Activated CD4-positive, alpha-beta T cell treated with anti-CD3 and anti-CD28 coated beads for 36 hours (primary cell): ENCODE results near the gene ATF1. TPM values are rescaled to one million over a fixed set of nuclear protein-coding genes. Genes with fewer than 3 reads are reported as not detected.
A peak's percentile ranks its signal among the peaks of the same experiment; 100 is the strongest.
"Not testable (repeated sequence)": the region's sequence is repeated elsewhere in the genome, so short reads cannot be mapped to it uniquely, and the experiment has no call there.

ENCODE experiments used
- ATAC-seq: fragments of 200-7000 bp; cut with Tn5 transposase; one replicate; pipeline ENCODE4 v1.10.0; 2021; ENCODE audit warnings: mild to moderate bottlenecking, moderate library complexity
- CTCF ChIA-PET: fragments of 350-600 bp; sonication (Branson Sonifier 250); formaldehyde crosslinking; loops from one replicate; lab custom pipeline; 2021; ENCODE audit warnings: antibody characterized with exemption; lab: Charles Lee
- POLR2A ChIA-PET: fragments of 350-600 bp; sonication (Branson Sonifier 250); formaldehyde crosslinking; loops from one replicate; lab custom pipeline; 2021; ENCODE audit warnings: antibody characterized with exemption, inconsistent platforms; lab: Charles Lee
- DNase-seq: peaks from one replicate; pipeline ENCODE4 v3.0.0-alpha.2; 2020
- H3K27ac Mint-ChIP-seq: one replicate; pipeline ENCODE4 v1.8.0; 2021; ENCODE audit warnings: mixed read lengths
- H3K27me3 Mint-ChIP-seq: one replicate; pipeline ENCODE4 v1.8.0; 2021; ENCODE audit warnings: mixed read lengths
- H3K36me3 Mint-ChIP-seq: one replicate; pipeline ENCODE4 v1.8.0; 2021; ENCODE audit warnings: low read depth, mixed read lengths
- H3K4me1 Mint-ChIP-seq: one replicate; pipeline ENCODE4 v1.8.0; 2021; ENCODE audit warnings: mixed read lengths
- H3K4me3 Mint-ChIP-seq: one replicate; pipeline ENCODE4 v1.8.0; 2021; ENCODE audit warnings: mild to moderate bottlenecking, moderate library complexity, mixed read lengths
- H3K9me3 Mint-ChIP-seq: one replicate; pipeline ENCODE4 v1.8.0; 2021; ENCODE audit warnings: low read depth, mixed read lengths
- intact Hi-C, 2 experiments: fragments of 100-400 bp; cut with DNase I in 1 of 2; cut with micrococcal nuclease in 1 of 2; formaldehyde crosslinking; loops; one replicate each; pipeline versions ENCODE4 v1.14.2 to v1.15.1; 2022 to 2024; cut with DNase I, micrococcal nuclease
- total RNA-seq, 2 experiments: library from RNA; stranded (reverse); gene quantifications; one replicate each; pipeline ENCODE4 v1.2.3, GENCODE V29; 2021

The ATF1 gene
- total RNA-seq, 2 experiments from 2014 or later = 53.0 to 67.3 TPM

DNA sequence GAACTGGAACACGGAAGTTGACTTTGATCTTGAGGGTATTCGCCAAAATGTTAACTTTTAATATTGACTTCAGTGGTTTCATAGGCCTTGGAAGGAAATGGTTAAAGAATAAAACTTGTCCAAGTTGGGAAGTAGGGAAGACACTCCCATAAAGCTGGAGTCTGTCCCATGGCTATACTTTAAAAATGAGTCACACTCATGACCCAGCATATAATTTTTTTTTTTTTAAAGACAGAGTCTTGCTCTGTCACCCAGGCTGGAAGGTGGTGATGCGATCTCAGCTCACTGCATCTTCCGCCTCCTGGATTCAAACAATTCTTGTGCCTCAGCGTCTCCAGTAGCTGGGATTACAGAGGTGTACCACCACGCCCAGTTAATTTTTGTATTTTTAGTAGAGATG lies 98.4 kb downstream of the ATF1 start:
- Mint-ChIP-seq H3K27me3 (no peaks in the 10 kb centered on the region), H3K9me3 (peaks cover 12% of the 10 kb centered on the region), H3K36me3 (peaks cover 3% of the 10 kb centered on the region), H3K27ac (no peak overlapping the region), H3K4me1 (peaks cover 6% of the 10 kb centered on the region), H3K4me3 (no peak overlapping the region)
- POLR2A ChIA-PET = no interaction called here
- CTCF ChIA-PET = interaction anchor here (1.3 kb wide), 1 partner anchor 47 kb away, joined by 5 read pairs; no protein-coding TSS in a partner anchor
- no peak for ATAC-seq
- intact Hi-C loops = no loop called here
- no peak for DNase-seq

DNA sequence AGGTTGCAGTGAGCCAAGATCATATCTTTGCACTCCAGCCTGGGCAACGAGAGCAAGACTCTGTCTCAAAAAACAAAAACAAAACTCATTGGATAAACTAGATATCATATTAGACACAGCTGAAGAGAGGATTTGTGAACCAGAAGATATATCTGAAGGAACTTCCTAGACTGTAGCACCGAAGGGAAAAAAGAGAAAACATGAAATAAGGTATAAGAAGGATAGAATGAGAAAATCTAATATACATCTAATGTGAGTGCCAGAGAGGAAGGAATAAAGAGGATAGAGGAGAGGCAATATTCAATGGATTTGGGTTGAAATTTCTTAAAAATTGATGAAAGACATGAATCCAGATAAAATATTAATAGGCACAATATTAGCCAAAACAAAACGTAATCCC lies 101.4 kb downstream of the ATF1 start:
- H3K36me3 Mint-ChIP-seq = peaks cover 3% of the 10 kb centered on the region
- no peak overlapping the region for H3K27ac Mint-ChIP-seq
- ChIA-PET CTCF (no interaction called here), POLR2A (no interaction called here)
- DNase-seq (no peak), ATAC-seq (no peak)
- intact Hi-C loops = no loop called here
- peaks cover 17% of the 10 kb centered on the region for H3K9me3 Mint-ChIP-seq
- H3K4me1 Mint-ChIP-seq = peaks cover 19% of the 10 kb centered on the region
- no peak overlapping the region for H3K4me3 Mint-ChIP-seq
- H3K27me3 Mint-ChIP-seq = no peaks in the 10 kb centered on the region

DNA sequence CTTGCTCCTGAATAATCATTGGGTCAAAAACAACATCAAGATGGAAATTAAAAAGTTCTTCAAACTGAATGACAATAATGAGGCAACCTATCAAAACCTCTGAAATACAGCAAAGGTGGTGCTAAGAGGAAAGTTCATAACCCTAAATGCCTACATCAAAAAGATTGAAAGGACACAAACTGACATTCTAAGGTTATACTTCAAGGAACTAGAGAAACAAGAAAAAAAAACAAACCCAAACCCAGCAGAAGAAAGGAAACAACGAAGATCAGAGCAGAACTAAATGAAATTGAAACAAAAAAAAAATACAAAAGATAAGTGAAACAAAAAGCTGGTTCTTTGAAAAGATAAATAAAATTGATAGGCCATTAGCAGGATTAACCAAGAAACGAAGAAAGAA lies 105.0 kb downstream of the ATF1 start:
- POLR2A ChIA-PET = interaction anchor here (0.6 kb wide), 1 partner anchor 103 kb away, joined by 5 read pairs; no protein-coding TSS in a partner anchor
- H3K27ac Mint-ChIP-seq = peak overlapping the region; percentile 11
- DNase-seq, H3K36me3 Mint-ChIP-seq, H3K4me3 Mint-ChIP-seq, ATAC-seq, CTCF ChIA-PET, H3K27me3 Mint-ChIP-seq, intact Hi-C loops: not testable (repeated sequence)
- peaks cover 19% of the 10 kb centered on the region for H3K4me1 Mint-ChIP-seq
- peaks cover 17% of the 10 kb centered on the region for H3K9me3 Mint-ChIP-seq

Other genes starting within 250 kb of the ATF1 start
- gene TMPRSS12, start 78.8 kb downstream of the ATF1 start, total RNA-seq = not detected
- not detected for gene HIGD1C, start 188.4 kb downstream of the ATF1 start, total RNA-seq